ENCODE results near the gene ZNF329.

GRCh38 chr19:58097349-58097748 lies 53.2 kb downstream of the ZNF329 start:
- TF ChIP-seq GATA3 (IDR thresholded peaks at IDR 0.05; ENCODE audit: low read depth, low read length), result no peak
- TF ChIP-seq GATA2 (IDR thresholded peaks at IDR 0.05; ENCODE audit: low read depth, low read length), result no peak
